Measurements from ENCODE around the gene LRRC17. TPM values are rescaled to one million over a fixed set of nuclear protein-coding genes. Genes with fewer than 3 reads are reported as not detected.

The LRRC17 gene
- total RNA-seq, 4 donors from 2014 or later: 1.5 to 7.6 (median 3.1) TPM

DNA sequence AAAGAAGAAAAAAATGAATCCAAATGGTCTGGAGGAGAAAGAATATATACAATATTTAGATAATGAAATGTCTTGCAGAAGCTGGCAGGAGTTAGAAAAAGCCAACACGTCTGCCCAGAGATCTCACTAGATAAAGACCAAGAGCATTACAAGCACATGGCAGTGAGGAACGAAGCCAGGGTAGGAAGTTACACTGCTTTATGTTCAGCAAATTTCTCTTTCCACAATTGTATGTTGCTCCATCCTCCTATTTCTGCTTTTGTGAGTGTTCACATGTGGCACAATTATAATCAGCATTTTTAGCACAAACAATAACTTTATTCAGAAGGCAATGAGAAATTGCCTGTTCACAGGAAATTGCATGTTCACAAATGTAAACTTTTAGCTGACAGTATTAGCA is 53.7 kb downstream of the LRRC17 start:
- no peaks in the 10 kb centered on the region for H3K36me3 ChIP-seq
- H3K27ac ChIP-seq: no peak overlapping the region
- no peaks in the 10 kb centered on the region for H3K9me3 ChIP-seq
- no peaks in the 10 kb centered on the region for H3K27me3 ChIP-seq
- TF ChIP-seq POLR2AphosphoS5 (IDR thresholded peaks at IDR 0.05) (no peak), POLR2A (IDR thresholded peaks at IDR 0.05) (no peak), EP300 (IDR thresholded peaks at IDR 0.05) (no peak)
- TF ChIP-seq, protein P1, sequence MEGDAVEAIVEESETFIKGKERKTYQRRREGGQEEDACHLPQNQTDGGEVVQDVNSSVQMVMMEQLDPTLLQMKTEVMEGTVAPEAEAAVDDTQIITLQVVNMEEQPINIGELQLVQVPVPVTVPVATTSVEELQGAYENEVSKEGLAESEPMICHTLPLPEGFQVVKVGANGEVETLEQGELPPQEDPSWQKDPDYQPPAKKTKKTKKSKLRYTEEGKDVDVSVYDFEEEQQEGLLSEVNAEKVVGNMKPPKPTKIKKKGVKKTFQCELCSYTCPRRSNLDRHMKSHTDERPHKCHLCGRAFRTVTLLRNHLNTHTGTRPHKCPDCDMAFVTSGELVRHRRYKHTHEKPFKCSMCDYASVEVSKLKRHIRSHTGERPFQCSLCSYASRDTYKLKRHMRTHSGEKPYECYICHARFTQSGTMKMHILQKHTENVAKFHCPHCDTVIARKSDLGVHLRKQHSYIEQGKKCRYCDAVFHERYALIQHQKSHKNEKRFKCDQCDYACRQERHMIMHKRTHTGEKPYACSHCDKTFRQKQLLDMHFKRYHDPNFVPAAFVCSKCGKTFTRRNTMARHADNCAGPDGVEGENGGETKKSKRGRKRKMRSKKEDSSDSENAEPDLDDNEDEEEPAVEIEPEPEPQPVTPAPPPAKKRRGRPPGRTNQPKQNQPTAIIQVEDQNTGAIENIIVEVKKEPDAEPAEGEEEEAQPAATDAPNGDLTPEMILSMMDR (IDR thresholded peaks at IDR 0.05): no peak
- no peak for ATAC-seq
- WGBS, 2 donors (ENCODE audit: low coverage in 1 of 2): 61 to 64% methylated on average over 2 of the region's 2 CpGs
- H3K4me1 ChIP-seq: no peaks in the 10 kb centered on the region
- H3K4me3 ChIP-seq: no peak overlapping the region

GRCh38 chr7:102967798-102968197 is 55.0 kb downstream of the LRRC17 start:
- H3K4me1 ChIP-seq: no peaks in the 10 kb centered on the region
- no peak for ATAC-seq

GRCh38 chr7:102973096-102973802 is 60.4 kb downstream of the LRRC17 start:
- 93 to 97% methylated on average over 9 to 12 of the region's 23 CpGs for WGBS, 2 donors (ENCODE audit: low coverage in 1 of 2)
- no peaks in the 10 kb centered on the region for H3K36me3 ChIP-seq
- H3K4me1 ChIP-seq: peaks cover 0 to 3% (median 0%) of the 10 kb centered on the region in 3 donors
- no peak for ATAC-seq
- no peak overlapping the region for H3K27ac ChIP-seq
- H3K4me3 ChIP-seq: no peak overlapping the region
- TF ChIP-seq POLR2AphosphoS5 (IDR thresholded peaks at IDR 0.05) (no peak), EP300 (IDR thresholded peaks at IDR 0.05) (no peak), POLR2A (IDR thresholded peaks at IDR 0.05) (no peak)
- TF ChIP-seq, protein P1 (IDR thresholded peaks at IDR 0.05): no peak
- H3K27me3 ChIP-seq: no peaks in the 10 kb centered on the region
- no peaks in the 10 kb centered on the region for H3K9me3 ChIP-seq

More at GRCh38 chr7:102967798-102968197, 55.0 kb downstream of the LRRC17 start:
- Histone ChIP-seq H3K27ac (no peak overlapping the region), H3K4me3 (no peak overlapping the region), H3K27me3 (no peaks in the 10 kb centered on the region), H3K9me3 (no peaks in the 10 kb centered on the region), H3K36me3 (no peaks in the 10 kb centered on the region)
- no peak for TF ChIP-seq EP300 (IDR thresholded peaks at IDR 0.05)
- TF ChIP-seq POLR2A (IDR thresholded peaks at IDR 0.05): no peak
- no peak for TF ChIP-seq POLR2AphosphoS5 (IDR thresholded peaks at IDR 0.05)
- TF ChIP-seq, protein P1 (IDR thresholded peaks at IDR 0.05): no peak

GRCh38 chr7:102974366-102975236 is 61.8 kb downstream of the LRRC17 start:
- TF ChIP-seq POLR2AphosphoS5 (IDR thresholded peaks at IDR 0.05) (no peak), POLR2A (IDR thresholded peaks at IDR 0.05) (no peak), EP300 (IDR thresholded peaks at IDR 0.05) (no peak)
- TF ChIP-seq, protein P1 (IDR thresholded peaks at IDR 0.05): no peak
- no peak for ATAC-seq
- no peak overlapping the region for H3K27ac ChIP-seq
- H3K4me3 ChIP-seq: no peak overlapping the region
- no peaks in the 10 kb centered on the region for H3K36me3 ChIP-seq
- H3K27me3 ChIP-seq: no peaks in the 10 kb centered on the region
- peaks cover 0 to 6% (median 0%) of the 10 kb centered on the region in 3 donors for H3K4me1 ChIP-seq
- WGBS, 2 donors (ENCODE audit: low coverage in 1 of 2): 90 to 91% methylated on average over 10 to 15 of the region's 15 CpGs
- peaks cover 0 to 7% (median 0%) of the 10 kb centered on the region in 3 donors for H3K9me3 ChIP-seq
